ENCODE measurements around the gene RASIP1.
"Not testable (repeated sequence)": the region's sequence is repeated elsewhere in the genome, so short reads cannot be mapped to it uniquely, and the experiment has no call there.

RASIP1 gene

GRCh38 chr19:48740164-48740972, at the start of gene RASIP1:
TSS of gene RASIP1 (minus strand) at chr19:48740610. CDS start at chr19:48740282, 328 bp downstream.
- DNase-seq, result peak; percentile 51

- DNase-seq, result not testable (repeated sequence)
Observed at GRCh38 chr19:48787331-48787730, 46.9 kb upstream of the RASIP1 start.

GRCh38 chr19:48786422-48786821, 46.0 kb upstream of the RASIP1 start:
- not testable (repeated sequence) for DNase-seq

- no peak for DNase-seq
Observed at GRCh38 chr19:48784527-48784926, 44.1 kb upstream of the RASIP1 start.

GRCh38 chr19:48780631-48781391, 40.4 kb upstream of the RASIP1 start:
- DNase-seq, result no peak

- no peak for DNase-seq
Observed at GRCh38 chr19:48779636-48780035, 39.2 kb upstream of the RASIP1 start.

- DNase-seq, result no peak
Observed at GRCh38 chr19:48777720-48778119, 37.3 kb upstream of the RASIP1 start.

GRCh38 chr19:48777139-48777538, 36.7 kb upstream of the RASIP1 start:
- DNase-seq, result no peak

GRCh38 chr19:48772503-48772953, 32.1 kb upstream of the RASIP1 start:
- no peak for DNase-seq

- no peak for DNase-seq
Observed at GRCh38 chr19:48770734-48771472, 30.5 kb upstream of the RASIP1 start.

GRCh38 chr19:48770266-48770665, 29.9 kb upstream of the RASIP1 start:
- no peak for DNase-seq

- no peak for DNase-seq
Observed at GRCh38 chr19:48768994-48769713, 28.7 kb upstream of the RASIP1 start.

- DNase-seq, result not testable (repeated sequence)
Observed at GRCh38 chr19:48768171-48768753, 27.9 kb upstream of the RASIP1 start.

GRCh38 chr19:48765816-48766215, 25.4 kb upstream of the RASIP1 start:
- DNase-seq, result not testable (repeated sequence)

- no peak for DNase-seq
Observed at GRCh38 chr19:48760504-48761205, 20.2 kb upstream of the RASIP1 start.

- no peak for DNase-seq
Observed at GRCh38 chr19:48757741-48758144, 17.3 kb upstream of the RASIP1 start.

GRCh38 chr19:48757089-48757675, 16.8 kb upstream of the RASIP1 start:
- DNase-seq, result no peak

- no peak for DNase-seq
Observed at GRCh38 chr19:48756686-48757085, 16.3 kb upstream of the RASIP1 start.

- DNase-seq, result no peak
Observed at GRCh38 chr19:48756212-48756611, 15.8 kb upstream of the RASIP1 start.

GRCh38 chr19:48755787-48756186, 15.4 kb upstream of the RASIP1 start:
- no peak for DNase-seq

- DNase-seq, result no peak
Observed at GRCh38 chr19:48755084-48755641, 14.8 kb upstream of the RASIP1 start, which contains the start of gene FGF21. TSS of gene FGF21 (plus strand) at chr19:48755524. CDS start at chr19:48756237, 713 bp downstream.
